Central memory CD8-positive, alpha-beta T cell (primary cell): ENCODE measurements around the gene ADAMTS14.
"Not testable (repeated sequence)": the region's sequence is repeated elsewhere in the genome, so short reads cannot be mapped to it uniquely, and the experiment has no call there.

ENCODE experiments used
- ATAC-seq: fragments of 150-1000 bp; cut with Tn5 transposase; replicated peaks from 2 replicates; pipeline ENCODE4 v1.10.0; 2022; ENCODE audit warnings: mild to moderate bottlenecking, moderate FRiP score, moderate number of reproducible peaks; ENCODE audit not compliant: poor library complexity, severe bottlenecking; ENCODE audit errors: extremely low read depth
- DNase-seq, 2 donors: peaks; one replicate each; pipeline ENCODE4 v3.0.0; 2021; ENCODE audit warnings: low spot score in 2 of 2
- H3K27ac Mint-ChIP-seq: one replicate; pipeline ENCODE4 v1.8.0; 2022; ENCODE audit warnings: low read depth, mild to moderate bottlenecking, moderate library complexity, mixed read lengths
- H3K27me3 Mint-ChIP-seq: one replicate; pipeline ENCODE4 v1.8.0; 2022; ENCODE audit warnings: mixed read lengths
- H3K36me3 Mint-ChIP-seq: one replicate; pipeline ENCODE4 v1.8.0; 2022; ENCODE audit warnings: mild to moderate bottlenecking, moderate library complexity, mixed read lengths; ENCODE audit not compliant: insufficient read depth
- H3K4me1 Mint-ChIP-seq: one replicate; pipeline ENCODE4 v1.8.0; 2022; ENCODE audit warnings: mixed read lengths
- H3K4me3 Mint-ChIP-seq: one replicate; pipeline ENCODE4 v1.8.0; 2022; ENCODE audit warnings: mild to moderate bottlenecking, moderate library complexity, mixed read lengths
- H3K9me3 Mint-ChIP-seq: one replicate; pipeline ENCODE4 v1.8.0; 2022; ENCODE audit warnings: mixed read lengths

The ADAMTS14 gene

GRCh38 chr10:70661623-70662361 lies 10.5 kb upstream of the ADAMTS14 start:
- Mint-ChIP-seq H3K36me3 (no peaks in the 10 kb centered on the region), H3K27ac (no peak overlapping the region), H3K4me3 (no peak overlapping the region), H3K9me3 (no peaks in the 10 kb centered on the region), H3K4me1 (no peaks in the 10 kb centered on the region), H3K27me3 (peaks cover 22% of the 10 kb centered on the region)
- no peak for DNase-seq
- no peak for ATAC-seq

GRCh38 chr10:70662362-70663220 lies 9.7 kb upstream of the ADAMTS14 start:
- no peaks in the 10 kb centered on the region for H3K36me3 Mint-ChIP-seq
- peaks cover 22% of the 10 kb centered on the region for H3K27me3 Mint-ChIP-seq
- no peak for DNase-seq
- no peaks in the 10 kb centered on the region for H3K9me3 Mint-ChIP-seq
- H3K27ac Mint-ChIP-seq, result no peak overlapping the region
- H3K4me1 Mint-ChIP-seq, result no peaks in the 10 kb centered on the region
- no peak overlapping the region for H3K4me3 Mint-ChIP-seq
- no peak for ATAC-seq

- H3K36me3 Mint-ChIP-seq, H3K4me3 Mint-ChIP-seq, ATAC-seq, H3K4me1 Mint-ChIP-seq, H3K27ac Mint-ChIP-seq, DNase-seq, H3K9me3 Mint-ChIP-seq: not testable (repeated sequence)
- peaks cover 22% of the 10 kb centered on the region for H3K27me3 Mint-ChIP-seq
Observed at GRCh38 chr10:70663458-70664409, 8.6 kb upstream of the ADAMTS14 start.

GRCh38 chr10:70664702-70665195 lies 7.6 kb upstream of the ADAMTS14 start:
- Mint-ChIP-seq H3K4me1 (no peaks in the 10 kb centered on the region), H3K36me3 (no peaks in the 10 kb centered on the region), H3K9me3 (no peaks in the 10 kb centered on the region), H3K27ac (peak overlapping the region; percentile 75), H3K27me3 (peaks cover 24% of the 10 kb centered on the region), H3K4me3 (no peak overlapping the region)
- ATAC-seq (no peak), DNase-seq (no peak)

GRCh38 chr10:70666960-70667798 lies 5.1 kb upstream of the ADAMTS14 start:
- ATAC-seq, result no peak
- no peak for DNase-seq
- H3K36me3 Mint-ChIP-seq, result no peaks in the 10 kb centered on the region
- H3K27me3 Mint-ChIP-seq, result peaks cover 34% of the 10 kb centered on the region
- no peaks in the 10 kb centered on the region for H3K9me3 Mint-ChIP-seq
- no peak overlapping the region for H3K4me3 Mint-ChIP-seq
- H3K27ac Mint-ChIP-seq, result no peak overlapping the region
- no peaks in the 10 kb centered on the region for H3K4me1 Mint-ChIP-seq

GRCh38 chr10:70667818-70668217 lies 4.5 kb upstream of the ADAMTS14 start:
- not testable (repeated sequence) for H3K36me3 Mint-ChIP-seq, H3K4me1 Mint-ChIP-seq, H3K4me3 Mint-ChIP-seq, ATAC-seq, H3K9me3 Mint-ChIP-seq, DNase-seq, H3K27ac Mint-ChIP-seq
- peaks cover 31% of the 10 kb centered on the region for H3K27me3 Mint-ChIP-seq

GRCh38 chr10:70668454-70668970 lies 3.8 kb upstream of the ADAMTS14 start:
- ATAC-seq (no peak), DNase-seq (no peak)
- peaks cover 32% of the 10 kb centered on the region for H3K27me3 Mint-ChIP-seq
- H3K27ac Mint-ChIP-seq, result no peak overlapping the region
- no peak overlapping the region for H3K4me3 Mint-ChIP-seq
- H3K9me3 Mint-ChIP-seq, result no peaks in the 10 kb centered on the region
- H3K36me3 Mint-ChIP-seq, result no peaks in the 10 kb centered on the region
- peaks cover 7% of the 10 kb centered on the region for H3K4me1 Mint-ChIP-seq

- H3K4me1 Mint-ChIP-seq, result peaks cover 7% of the 10 kb centered on the region
- H3K9me3 Mint-ChIP-seq, result no peaks in the 10 kb centered on the region
- H3K27me3 Mint-ChIP-seq, result peaks cover 37% of the 10 kb centered on the region
- no peaks in the 10 kb centered on the region for H3K36me3 Mint-ChIP-seq
- ATAC-seq, result no peak
- H3K27ac Mint-ChIP-seq, result no peak overlapping the region
- no peak for DNase-seq
- H3K4me3 Mint-ChIP-seq, result no peak overlapping the region
Observed at GRCh38 chr10:70669015-70669414, 3.3 kb upstream of the ADAMTS14 start.

- no peaks in the 10 kb centered on the region for H3K9me3 Mint-ChIP-seq
- no peak overlapping the region for H3K27ac Mint-ChIP-seq
- H3K4me1 Mint-ChIP-seq, result peaks cover 7% of the 10 kb centered on the region
- ATAC-seq (no peak), DNase-seq (no peak)
- H3K36me3 Mint-ChIP-seq, result no peaks in the 10 kb centered on the region
- H3K27me3 Mint-ChIP-seq, result peaks cover 45% of the 10 kb centered on the region
- no peak overlapping the region for H3K4me3 Mint-ChIP-seq
Observed at GRCh38 chr10:70669732-70670317, 2.5 kb upstream of the ADAMTS14 start.

- no peaks in the 10 kb centered on the region for H3K9me3 Mint-ChIP-seq
- H3K27ac Mint-ChIP-seq, result no peak overlapping the region
- H3K27me3 Mint-ChIP-seq, result peaks cover 62% of the 10 kb centered on the region
- H3K36me3 Mint-ChIP-seq, result no peaks in the 10 kb centered on the region
- H3K4me3 Mint-ChIP-seq, result peak overlapping the region; percentile 73
- DNase-seq (no peak), ATAC-seq (no peak)
- H3K4me1 Mint-ChIP-seq, result peaks cover 7% of the 10 kb centered on the region
Observed at GRCh38 chr10:70671619-70672164, 614 bp upstream of the ADAMTS14 start.
